Right lobe of liver (tissue), 6 donors: Measurements from ENCODE around the gene FKBP5. TPM values are rescaled to one million over a fixed set of nuclear protein-coding genes. Genes with fewer than 3 reads are reported as not detected.

Experiments
- ATAC-seq, 4 donors: fragments of 200-7000 bp; cut with Tn5 transposase; one replicate each; pipeline ENCODE4 v1.9.1; 2020; ENCODE audit warnings: mild to moderate bottlenecking in 4 of 4, moderate library complexity in 4 of 4
- DNase-seq, 3 donors: peaks; one replicate each; pipeline ENCODE4 v3.0.0-alpha.2; 2020
- H3K27ac ChIP-seq, 3 donors: fragments of 200-600 bp; one replicate each; pipeline ENCODE4 v1.8.0; 2022
- H3K27me3 ChIP-seq, 2 donors: fragments of 200-600 bp; one replicate each; pipeline ENCODE4 v1.8.0; 2022
- H3K36me3 ChIP-seq, 4 donors: fragments of 200-600 bp; sonication (generic) in 1 of 4; one replicate each; pipeline versions ENCODE4 v1.5.1 to v1.8.0; 2017 to 2022; ENCODE audit warnings: control low read depth in 1 of 4
- H3K4me1 ChIP-seq, 4 donors: fragments of 200-600 bp; sonication (generic) in 1 of 4; one replicate each; pipeline versions ENCODE4 v1.5.1 to v1.8.0; 2017 to 2022; ENCODE audit warnings: control low read depth in 1 of 4
- H3K4me3 ChIP-seq, 3 donors: fragments of 200-600 bp; one replicate each; pipeline ENCODE4 v1.8.0; 2022
- H3K9me3 ChIP-seq, 4 donors: fragments of 200-600 bp; sonication (generic) in 1 of 4; one replicate each; pipeline versions ENCODE4 v1.5.1 to v1.8.0; 2017 to 2022; ENCODE audit warnings: control low read depth in 1 of 4
- POLR2A ChIP-seq: fragments of 450-650 bp; IDR thresholded peaks from one replicate; pipeline ENCODE4 v1.6.1; 2017; ENCODE audit warnings: antibody characterized with exemption, mild to moderate bottlenecking
- WGBS: methylation state at CpG from one replicate; pipeline ENCODE4 v1.1.6; 2018; ENCODE audit warnings: low coverage, low lambda C conversion rate; ENCODE audit not compliant: insufficient coverage; ENCODE audit errors: missing lambda C conversion rate; 5-methylcytosine and 5-hydroxymethylcytosine counted together
- intact Hi-C, 2 donors: fragments of 100-400 bp; cut with DNase I; formaldehyde crosslinking; loops; one replicate each; pipeline versions ENCODE4 v1.11.2 to v1.14.1; 2022
- total RNA-seq, 6 experiments: library from RNA; depleted of rRNA in 2 of 6; stranded (reverse); fragments of >200 nt in 2 of 6; fragmentation: NEBNext Ultra II Directional in 3 of 6; extraction: Animal tissue kit (Norgen Biotek cat#: 25700) in 3 of 6; gene quantifications; one replicate each; pipeline versions ENCODE4 v1.1.0 to v1.2.4, GENCODE V29; 2016 to 2023
- TF ChIP-seq, protein P1 (sequence below), 4 donors: fragments of 200-600 bp in 3 of 4; fragments of 450-650 bp in 1 of 4; IDR thresholded peaks; one replicate each; pipeline versions ENCODE4 v1.5.1 to v1.8.0; 2016 to 2022; ENCODE audit warnings: antibody characterized with exemption in 4 of 4, mild to moderate bottlenecking in 2 of 4
- donor health status: DM: no; HTN: yes; CAD: no.
- donor health status: DM: no; HTN: no; CAD: no.
- donor health status: DM: no; HTN: no; CAD: no.
- donor health status: DM: no; HTN: yes; CAD: no.
- donor health status: DM: no; HTN: yes; CAD: no.

FKBP5 gene
- total RNA-seq, 6 experiments from 2014 or later: 36.1 to 387 (median 111) TPM

- no peaks in the 10 kb centered on the region for H3K9me3 ChIP-seq
- peaks cover 0 to under 1% (median 0%) of the 10 kb centered on the region in 4 donors for H3K36me3 ChIP-seq
- H3K27me3 ChIP-seq: no peaks in the 10 kb centered on the region
- DNase-seq (no peak), ATAC-seq (no peak)
- no peak overlapping the region for H3K27ac ChIP-seq
- H3K4me1 ChIP-seq: no peaks in the 10 kb centered on the region
- H3K4me3 ChIP-seq: no peak overlapping the region
- WGBS: 70% methylated on average over 6 of the region's 8 CpGs
- no peak for TF ChIP-seq POLR2A
- TF ChIP-seq, protein P1, sequence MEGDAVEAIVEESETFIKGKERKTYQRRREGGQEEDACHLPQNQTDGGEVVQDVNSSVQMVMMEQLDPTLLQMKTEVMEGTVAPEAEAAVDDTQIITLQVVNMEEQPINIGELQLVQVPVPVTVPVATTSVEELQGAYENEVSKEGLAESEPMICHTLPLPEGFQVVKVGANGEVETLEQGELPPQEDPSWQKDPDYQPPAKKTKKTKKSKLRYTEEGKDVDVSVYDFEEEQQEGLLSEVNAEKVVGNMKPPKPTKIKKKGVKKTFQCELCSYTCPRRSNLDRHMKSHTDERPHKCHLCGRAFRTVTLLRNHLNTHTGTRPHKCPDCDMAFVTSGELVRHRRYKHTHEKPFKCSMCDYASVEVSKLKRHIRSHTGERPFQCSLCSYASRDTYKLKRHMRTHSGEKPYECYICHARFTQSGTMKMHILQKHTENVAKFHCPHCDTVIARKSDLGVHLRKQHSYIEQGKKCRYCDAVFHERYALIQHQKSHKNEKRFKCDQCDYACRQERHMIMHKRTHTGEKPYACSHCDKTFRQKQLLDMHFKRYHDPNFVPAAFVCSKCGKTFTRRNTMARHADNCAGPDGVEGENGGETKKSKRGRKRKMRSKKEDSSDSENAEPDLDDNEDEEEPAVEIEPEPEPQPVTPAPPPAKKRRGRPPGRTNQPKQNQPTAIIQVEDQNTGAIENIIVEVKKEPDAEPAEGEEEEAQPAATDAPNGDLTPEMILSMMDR (IDR thresholded peaks at IDR 0.05): no peak
- intact Hi-C loops: loop anchor here in 1 of 2 donors (10.0 kb wide), 1 partner anchor 168 kb away; the partner anchor contains the start of gene ARMC12
Observed at GRCh38 chr6:35566794-35567193, 121.9 kb downstream of the FKBP5 start.

GRCh38 chr6:35564733-35565132, 124.0 kb downstream of the FKBP5 start:
- H3K27me3 ChIP-seq: no peaks in the 10 kb centered on the region
- intact Hi-C loops: loop anchor here in 1 of 2 donors (10.0 kb wide), 1 partner anchor 170 kb away; the partner anchor contains the start of gene ARMC12
- H3K36me3 ChIP-seq: no peaks in the 10 kb centered on the region
- DNase-seq (no peak), ATAC-seq (no peak)
- no peak for TF ChIP-seq POLR2A
- TF ChIP-seq, protein P1 (IDR thresholded peaks at IDR 0.05): no peak
- no peak overlapping the region for H3K27ac ChIP-seq
- H3K4me1 ChIP-seq: no peaks in the 10 kb centered on the region
- H3K4me3 ChIP-seq: no peak overlapping the region
- H3K9me3 ChIP-seq: no peaks in the 10 kb centered on the region

- H3K36me3 ChIP-seq: no peaks in the 10 kb centered on the region
- DNase-seq (no peak), ATAC-seq (no peak)
- WGBS: 60% methylated on average over 9 of the region's 11 CpGs
- H3K4me1 ChIP-seq: no peaks in the 10 kb centered on the region
- TF ChIP-seq, protein P1 (IDR thresholded peaks at IDR 0.05): no peak
- TF ChIP-seq POLR2A: no peak
- no peaks in the 10 kb centered on the region for H3K9me3 ChIP-seq
- no peak overlapping the region for H3K27ac ChIP-seq
- no peaks in the 10 kb centered on the region for H3K27me3 ChIP-seq
- no peak overlapping the region for H3K4me3 ChIP-seq
- intact Hi-C loops: loop anchor here in 1 of 2 donors (10.0 kb wide), 1 partner anchor 173 kb away; the partner anchor contains the start of gene ARMC12
Observed at GRCh38 chr6:35562060-35562459, 126.7 kb downstream of the FKBP5 start.

- no peak for ATAC-seq
- H3K27me3 ChIP-seq: no peaks in the 10 kb centered on the region
- WGBS: 59% methylated on average over 5 of the region's 5 CpGs
- TF ChIP-seq, protein P1 (IDR thresholded peaks at IDR 0.05): no peak
- TF ChIP-seq POLR2A: no peak
- H3K27ac ChIP-seq: no peak overlapping the region
- no peak overlapping the region for H3K4me3 ChIP-seq
- intact Hi-C loops: loop anchor here in 1 of 2 donors (10.0 kb wide), 1 partner anchor 174 kb away; the partner anchor contains the start of gene ARMC12
- no peaks in the 10 kb centered on the region for H3K36me3 ChIP-seq
- no peak for DNase-seq
- H3K4me1 ChIP-seq: no peaks in the 10 kb centered on the region
- no peaks in the 10 kb centered on the region for H3K9me3 ChIP-seq
Observed at GRCh38 chr6:35561113-35561512, 127.6 kb downstream of the FKBP5 start.

DNA sequence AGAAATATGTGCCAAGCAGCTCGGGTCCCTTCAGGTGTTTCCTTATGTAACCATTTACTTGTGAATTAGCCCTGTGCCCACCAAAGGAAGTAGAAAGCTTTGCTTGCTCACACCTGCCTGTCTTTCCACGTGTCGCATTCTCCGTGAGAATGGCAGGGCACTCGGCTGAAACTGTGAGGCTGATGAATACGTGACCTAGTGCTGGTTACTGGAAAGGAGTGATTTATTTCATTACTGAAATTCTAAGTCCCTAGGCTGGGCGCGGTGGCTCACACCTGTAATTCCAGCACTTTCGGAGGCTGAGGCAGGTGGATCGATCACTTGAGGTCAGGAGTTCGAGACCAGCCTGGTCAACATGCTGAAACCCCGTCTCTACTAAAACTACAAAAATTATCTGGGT, 130.1 kb downstream of the FKBP5 start:
- Histone ChIP-seq H3K27me3 (no peaks in the 10 kb centered on the region), H3K4me1 (no peaks in the 10 kb centered on the region), H3K27ac (no peak overlapping the region), H3K4me3 (no peak overlapping the region), H3K9me3 (no peaks in the 10 kb centered on the region), H3K36me3 (no peaks in the 10 kb centered on the region)
- WGBS: 82% methylated on average over 6 of the region's 12 CpGs
- TF ChIP-seq, protein P1 (IDR thresholded peaks at IDR 0.05): no peak
- no peak for TF ChIP-seq POLR2A
- intact Hi-C loops: no loop called here
- DNase-seq: no peak
- no peak for ATAC-seq
